PFSK-1 (cell line): ENCODE measurements around the gene DGKB.

Source experiments
- FOXP2 ChIP-seq: optimal IDR thresholded peaks from 2 replicates; pipeline ENCODE3; 2011; ENCODE audit warnings: borderline replicate concordance, control low read depth, inconsistent platforms; ENCODE audit not compliant: insufficient read depth; ENCODE audit errors: extremely low read length, extremely low read depth
- POLR2AphosphoS5 ChIP-seq: IDR thresholded peaks from 2 replicates; pipeline ENCODE4 v1.6.1; 2012; ENCODE audit warnings: low read depth, mild to moderate bottlenecking, control low read depth, low read length, moderate library complexity
- SIN3A ChIP-seq: IDR thresholded peaks from 2 replicates; pipeline ENCODE4 v1.6.1; 2012; ENCODE audit warnings: mild to moderate bottlenecking, low read length, moderate library complexity, borderline replicate concordance; ENCODE audit not compliant: insufficient read depth
- TAF1 ChIP-seq: IDR thresholded peaks from 2 replicates; pipeline ENCODE4 v1.6.1; 2012; ENCODE audit warnings: low read length, control low read depth, borderline replicate concordance; ENCODE audit not compliant: insufficient read depth
- TF ChIP-seq, protein P1 (sequence below), 2 experiments: IDR thresholded peaks; 2 replicates each; pipeline versions ENCODE4 v1.6.1 to v1.8.0; 2011 to 2012; ENCODE audit warnings: low read depth in 2 of 2, low read length in 2 of 2, control low read depth in 1 of 2, inconsistent platforms in 1 of 2, mild to moderate bottlenecking in 1 of 2, moderate library complexity in 1 of 2; ENCODE audit not compliant: insufficient read depth in 1 of 2

DNA sequence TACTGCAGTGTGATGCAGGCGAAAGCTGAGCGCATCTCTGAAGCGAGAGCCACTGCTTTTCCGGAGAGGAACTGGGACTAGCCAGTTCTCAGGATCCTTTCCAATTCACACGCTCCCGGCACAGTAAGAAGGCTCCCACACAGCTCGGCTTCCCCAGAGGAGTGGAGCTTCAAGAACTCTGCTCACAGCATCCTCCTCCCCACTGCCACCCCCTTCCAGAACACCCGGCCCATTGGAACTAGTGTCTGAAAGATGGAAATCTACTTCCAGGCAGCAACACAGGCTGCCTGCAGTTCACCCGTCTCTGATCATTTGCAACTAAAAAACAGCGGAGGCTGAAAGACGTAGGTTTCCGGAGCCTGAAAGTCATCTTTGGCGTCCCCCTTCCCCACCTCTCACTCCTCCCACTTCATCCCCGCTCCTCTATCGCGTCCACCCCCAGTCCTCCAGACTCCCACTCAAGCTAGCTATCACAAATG is at the start of gene DGKB:
- TF ChIP-seq FOXP2: no peak
- TF ChIP-seq, protein P1, sequence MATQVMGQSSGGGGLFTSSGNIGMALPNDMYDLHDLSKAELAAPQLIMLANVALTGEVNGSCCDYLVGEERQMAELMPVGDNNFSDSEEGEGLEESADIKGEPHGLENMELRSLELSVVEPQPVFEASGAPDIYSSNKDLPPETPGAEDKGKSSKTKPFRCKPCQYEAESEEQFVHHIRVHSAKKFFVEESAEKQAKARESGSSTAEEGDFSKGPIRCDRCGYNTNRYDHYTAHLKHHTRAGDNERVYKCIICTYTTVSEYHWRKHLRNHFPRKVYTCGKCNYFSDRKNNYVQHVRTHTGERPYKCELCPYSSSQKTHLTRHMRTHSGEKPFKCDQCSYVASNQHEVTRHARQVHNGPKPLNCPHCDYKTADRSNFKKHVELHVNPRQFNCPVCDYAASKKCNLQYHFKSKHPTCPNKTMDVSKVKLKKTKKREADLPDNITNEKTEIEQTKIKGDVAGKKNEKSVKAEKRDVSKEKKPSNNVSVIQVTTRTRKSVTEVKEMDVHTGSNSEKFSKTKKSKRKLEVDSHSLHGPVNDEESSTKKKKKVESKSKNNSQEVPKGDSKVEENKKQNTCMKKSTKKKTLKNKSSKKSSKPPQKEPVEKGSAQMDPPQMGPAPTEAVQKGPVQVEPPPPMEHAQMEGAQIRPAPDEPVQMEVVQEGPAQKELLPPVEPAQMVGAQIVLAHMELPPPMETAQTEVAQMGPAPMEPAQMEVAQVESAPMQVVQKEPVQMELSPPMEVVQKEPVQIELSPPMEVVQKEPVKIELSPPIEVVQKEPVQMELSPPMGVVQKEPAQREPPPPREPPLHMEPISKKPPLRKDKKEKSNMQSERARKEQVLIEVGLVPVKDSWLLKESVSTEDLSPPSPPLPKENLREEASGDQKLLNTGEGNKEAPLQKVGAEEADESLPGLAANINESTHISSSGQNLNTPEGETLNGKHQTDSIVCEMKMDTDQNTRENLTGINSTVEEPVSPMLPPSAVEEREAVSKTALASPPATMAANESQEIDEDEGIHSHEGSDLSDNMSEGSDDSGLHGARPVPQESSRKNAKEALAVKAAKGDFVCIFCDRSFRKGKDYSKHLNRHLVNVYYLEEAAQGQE (IDR thresholded peaks at IDR 0.05; ENCODE audit: insufficient read depth in 1 of 2, low read depth in 2 of 2, low read length in 2 of 2): no peak
- no peak for TF ChIP-seq POLR2AphosphoS5
- no peak for TF ChIP-seq SIN3A
- no peak for TF ChIP-seq TAF1
